K562 (cell line): ENCODE results near the gene HTR3C. TPM values are rescaled to one million over a fixed set of nuclear protein-coding genes. Genes with fewer than 3 reads are reported as not detected.

Source experiments
- ATAC-seq: fragments of 200-7000 bp; cut with Tn5 transposase; 3 replicates; pipeline ENCODE4 v1.9.1; 2020; ENCODE audit warnings: moderate library complexity
- BruUV-seq: library from RNA; stranded (reverse); fragments of 400-500 nt; replicated peaks from 2 replicates; lab custom pipeline; 2021; lab: Mats Ljungman, UMichigan
- CTCF ChIA-PET: fragments of 300-600 bp; formaldehyde crosslinking; extraction: SDS; loops from one replicate; lab custom pipeline; 2021; ENCODE audit warnings: low intra/inter-chr PET ratio; lab: Yijun Ruan, JAX
- POLR2A ChIA-PET: fragments of 300-600, 350-650 bp; sonication (Branson Sonifier 250); formaldehyde crosslinking; extraction: SDS; loops from one replicate; lab custom pipeline; 2021; ENCODE audit warnings: antibody characterized with exemption, inconsistent platforms; lab: Yijun Ruan, JAX
- DNase-seq, 4 experiments: peaks; one replicate each; pipeline versions ENCODE4 v3.0.0 to v3.0.0-alpha.2; 2011 to 2018; ENCODE audit warnings: low spot score in 3 of 4, mixed read lengths in 3 of 4; ENCODE audit errors: extremely low read depth in 1 of 4
- FAIRE-seq: peaks from 2 replicates; lab custom pipeline; 2011; peaks lifted over from hg19 to GRCh38; lab: Jason Lieb, UNC
- H2AFZ ChIP-seq: 2 replicates; pipeline ENCODE4 v1.6.0; 2011; ENCODE audit warnings: low read depth, low read length, control low read depth, inconsistent platforms
- H3K27ac ChIP-seq: fragments of 200-600 bp; 3 replicates; pipeline ENCODE4 v1.8.0; 2011; ENCODE audit warnings: low read depth, mild to moderate bottlenecking, control low read depth, inconsistent platforms, low read length, moderate library complexity, mixed read lengths; ENCODE audit errors: extremely low read depth
- H3K27me3 ChIP-seq, 2 experiments: fragments of 300-600 bp in 1 of 2; 2 replicates in 1 of 2; 3 replicates in 1 of 2; pipeline versions ENCODE4 v1.6.0 to v1.8.0; 2011; ENCODE audit warnings: inconsistent platforms in 2 of 2, low read length in 2 of 2, mild to moderate bottlenecking in 1 of 2, mixed read lengths in 1 of 2, moderate library complexity in 1 of 2; ENCODE audit not compliant: control insufficient read depth in 2 of 2, insufficient read depth in 2 of 2
- H3K36me3 ChIP-seq: fragments of 300-600 bp; 3 replicates; pipeline ENCODE4 v1.8.0; 2011; ENCODE audit warnings: mild to moderate bottlenecking, low read length, inconsistent platforms; ENCODE audit not compliant: control insufficient read depth, insufficient read depth
- H3K4me1 ChIP-seq, 2 experiments: fragments of 200-600 bp in 1 of 2; replicated peaks in 1 of 2; 2 replicates in 1 of 2; 3 replicates in 1 of 2; pipeline versions ENCODE4 v1.5.1 to v1.8.0; 2011; ENCODE audit warnings: inconsistent platforms in 2 of 2, low read length in 2 of 2, mild to moderate bottlenecking in 1 of 2, mixed read lengths in 1 of 2, moderate library complexity in 1 of 2; ENCODE audit not compliant: control insufficient read depth in 2 of 2, insufficient read depth in 2 of 2
- H3K4me2 ChIP-seq: 2 replicates; pipeline ENCODE4 v1.6.1; 2011; ENCODE audit warnings: low read length, control low read depth, inconsistent platforms, mixed read lengths; ENCODE audit not compliant: insufficient read depth
- H3K4me3 ChIP-seq: fragments of 200-600 bp; sonication (generic), shearing (Covaris generic); 2 replicates; pipeline ENCODE4 v1.5.1; 2016; ENCODE audit warnings: control low read depth, inconsistent platforms
- H3K79me2 ChIP-seq: fragments of 200-600 bp; 3 replicates; pipeline ENCODE4 v1.8.0; 2011; ENCODE audit warnings: low read length, inconsistent platforms; ENCODE audit not compliant: control insufficient read depth, insufficient read depth
- H3K9ac ChIP-seq, 2 experiments: 2 replicates each; pipeline versions ENCODE4 v1.6.0 to v1.6.1; 2011; ENCODE audit warnings: low read depth in 2 of 2, low read length in 2 of 2, control low read depth in 1 of 2, inconsistent platforms in 1 of 2, mild to moderate bottlenecking in 1 of 2, mixed read lengths in 1 of 2; ENCODE audit not compliant: insufficient read depth in 1 of 2
- H3K9me1 ChIP-seq: one replicate; pipeline ENCODE4 v1.6.0; 2011; ENCODE audit warnings: inconsistent platforms, mild to moderate bottlenecking, low read length, moderate library complexity; ENCODE audit not compliant: control insufficient read depth, insufficient read depth
- H3K9me3 ChIP-seq: replicated peaks from 2 replicates; pipeline ENCODE4 v1.5.1; 2011; ENCODE audit warnings: low read depth, low read length, inconsistent platforms; ENCODE audit not compliant: control insufficient read depth, insufficient read depth
- H4K20me1 ChIP-seq: replicated peaks from 2 replicates; pipeline ENCODE4 v1.6.1; 2011; ENCODE audit warnings: low read length, inconsistent platforms, mixed read lengths; ENCODE audit not compliant: control insufficient read depth, insufficient read depth
- ELF2 ChIP-seq: fragments of 250-450 bp; sonication (Bioruptor Pico); IDR thresholded peaks from 2 replicates; pipeline ENCODE4 v1.5.0; 2021; ENCODE audit warnings: mild to moderate bottlenecking
- FOXA3 ChIP-seq, 2 experiments: fragments of 450-650 bp in 1 of 2; sonication (generic) in 1 of 2; formaldehyde crosslinking; IDR thresholded peaks in 1 of 2; conservative IDR thresholded peaks in 1 of 2; 2 replicates each; pipeline versions ENCODE4 v1.4.0 to v1.8.0; 2020 to 2022; ENCODE audit warnings: mild to moderate bottlenecking in 2 of 2, missing genetic modification reagents in 1 of 2
- NFXL1 ChIP-seq: fragments of 450-650 bp; formaldehyde crosslinking; IDR thresholded peaks from 2 replicates; pipeline ENCODE4 v1.4.0; 2021; ENCODE audit warnings: mild to moderate bottlenecking
- ZNF239 ChIP-seq: fragments of 250-450 bp; sonication (Bioruptor Pico); IDR thresholded peaks from 2 replicates; pipeline ENCODE4 v1.4.0; 2020; ENCODE audit warnings: mild to moderate bottlenecking
- ZNF253 ChIP-seq: fragments of 250-450 bp; sonication (Bioruptor Pico); conservative IDR thresholded peaks from 2 replicates; pipeline ENCODE4 v1.6.1; 2021; ENCODE audit warnings: mild to moderate bottlenecking
- ZNF57 ChIP-seq: fragments of 450-650 bp; formaldehyde crosslinking; IDR thresholded peaks from 2 replicates; pipeline ENCODE4 v1.4.0; 2020; ENCODE audit warnings: mild to moderate bottlenecking, moderate library complexity
- WGBS: fragments of 100-300 bp; shearing (Covaris generic); methylation state at CpG from one replicate; pipeline ENCODE4 v1.1.6; 2016; ENCODE audit warnings: low coverage, mixed read lengths; ENCODE audit not compliant: insufficient coverage; ENCODE audit errors: missing lambda C conversion rate; 5-methylcytosine and 5-hydroxymethylcytosine counted together
- in situ Hi-C: fragments of 300-500 bp; cut with MboI; formaldehyde crosslinking; loops from 4 replicates; pipeline ENCODE4 v1.15.0; 2018; ENCODE audit warnings: inconsistent platforms, mixed read lengths
- intact Hi-C: fragments of 100-400 bp; cut with micrococcal nuclease; formaldehyde crosslinking; loops from 2 replicates; pipeline ENCODE4 v1.14.2; 2022
- polyA plus RNA-seq, 8 experiments: library from polyadenylated mRNA; depleted of rRNA in 4 of 8; stranded (reverse) in 5 of 8; unstranded in 3 of 8; fragments of >200 nt; fragmentation: Nextera tagmentation in 2 of 8; fragmentation: Illumina TruSeq in 1 of 8; extraction: Ambion mirVana in 2 of 8; extraction: Trizol in 1 of 8; gene quantifications; 2 replicates each; pipeline versions ENCODE4 v1.2.1 to v1.2.3, GENCODE V29; 2011 to 2014; ENCODE audit warnings: inconsistent platforms in 1 of 8, missing spikeins in 1 of 8
- total RNA-seq, 7 experiments: library from RNA; depleted of rRNA in 6 of 7; stranded (reverse); fragments of >200 nt in 6 of 7; fragmentation: Illumina TruSeq in 2 of 7; extraction: Trizol in 2 of 7; gene quantifications; 2 replicates each; pipeline versions ENCODE4 v1.2.1 to v1.2.3, GENCODE V29; 2011 to 2021; ENCODE audit warnings: low replicate concordance in 1 of 7
- TF ChIP-seq, protein P1 (sequence below): fragments of 250-450 bp; sonication (Bioruptor Pico); IDR thresholded peaks from 2 replicates; pipeline ENCODE4 v1.5.0; 2021; ENCODE audit warnings: mild to moderate bottlenecking, borderline replicate concordance
- TF ChIP-seq, protein P2 (sequence below), 2 experiments: fragments of 450-650 bp; IDR thresholded peaks; 2 replicates each; pipeline ENCODE4 v1.6.1; 2018; ENCODE audit warnings: mild to moderate bottlenecking in 2 of 2, low read depth in 1 of 2; ENCODE audit not compliant: partially characterized antibody in 2 of 2
- TF ChIP-seq, protein P3 (sequence below): fragments of 250-450 bp; sonication (Bioruptor Pico); IDR thresholded peaks from 2 replicates; pipeline ENCODE4 v1.5.0; 2022; ENCODE audit warnings: mild to moderate bottlenecking
- TF ChIP-seq, protein P4 (sequence below): fragments of 450-650 bp; IDR thresholded peaks from 2 replicates; pipeline ENCODE4 v1.6.1; 2018; ENCODE audit warnings: mild to moderate bottlenecking, low read depth; ENCODE audit not compliant: partially characterized antibody

The HTR3C gene
- total and polyA plus RNA-seq, 9 of the 15 experiments (the other 6 are each of a cell fraction or from before 2014, with no cell fraction given): 0.04 to 0.06 TPM; not detected in 7

DNA sequence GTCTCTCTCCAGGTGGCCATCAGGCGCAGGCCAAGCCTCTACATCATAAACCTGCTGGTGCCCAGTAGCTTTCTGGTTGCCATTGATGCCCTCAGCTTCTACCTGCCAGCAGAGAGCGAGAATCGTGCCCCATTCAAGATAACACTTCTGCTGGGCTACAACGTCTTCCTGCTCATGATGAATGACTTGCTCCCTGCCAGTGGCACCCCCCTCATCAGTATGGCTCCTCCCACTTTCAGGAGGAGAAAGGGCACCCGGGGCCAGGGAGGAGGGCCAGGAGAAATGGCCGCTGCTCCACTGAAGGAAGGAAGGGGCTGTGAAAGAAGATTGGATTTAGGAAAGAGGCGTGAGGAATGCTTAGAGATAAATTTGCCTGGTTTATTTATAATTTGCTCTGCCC is 6.6 kb downstream of the HTR3C start:
- Histone ChIP-seq H3K4me3 (no peak overlapping the region), H3K36me3 (no peaks in the 10 kb centered on the region), H3K4me2 (no peak overlapping the region), H3K9ac (no peak overlapping the region), H3K27me3 (peaks cover 5 to 16% of the 10 kb centered on the region in 2 experiments), H4K20me1 (no peaks in the 10 kb centered on the region), H3K27ac (no peak overlapping the region), H3K9me3 (no peaks in the 10 kb centered on the region), H3K79me2 (no peaks in the 10 kb centered on the region), H2AFZ (peak overlapping the region; percentile 7; the same call in 1 of the 2 replicates), H3K4me1 (no peaks in the 10 kb centered on the region; a peak in 2 of 5 replicates), H3K9me1 (no peaks in the 10 kb centered on the region)
- no peak for FAIRE-seq
- CTCF ChIA-PET: no interaction called here
- BruUV-seq: no TSS peak
- POLR2A ChIA-PET: interaction anchor here (2.9 kb wide), 1 partner anchor 16 kb away, joined by 12 read pairs; no protein-coding TSS in a partner anchor
- ATAC-seq: peak; percentile 66
- intact Hi-C loops (no loop called here), in situ Hi-C loops (no loop called here)
- DNase-seq: peak in 1 of 4 experiments; percentile 21
- 27% methylated on average over 7 of the region's 7 CpGs for WGBS
- TF ChIP-seq ELF2 (CRISPR knock-in tag) (no peak), ZNF239 (no peak), ZNF253 (CRISPR knock-in tag) (no peak), FOXA3 (CRISPR knock-in tag; conservative IDR thresholded peaks at IDR 0.05 in 1 of 2, IDR thresholded peaks at IDR 0.05 in 1 of 2) (no peak), ZNF57 (CRISPR knock-in tag) (no peak), NFXL1 (no peak)
- TF ChIP-seq, protein P1, sequence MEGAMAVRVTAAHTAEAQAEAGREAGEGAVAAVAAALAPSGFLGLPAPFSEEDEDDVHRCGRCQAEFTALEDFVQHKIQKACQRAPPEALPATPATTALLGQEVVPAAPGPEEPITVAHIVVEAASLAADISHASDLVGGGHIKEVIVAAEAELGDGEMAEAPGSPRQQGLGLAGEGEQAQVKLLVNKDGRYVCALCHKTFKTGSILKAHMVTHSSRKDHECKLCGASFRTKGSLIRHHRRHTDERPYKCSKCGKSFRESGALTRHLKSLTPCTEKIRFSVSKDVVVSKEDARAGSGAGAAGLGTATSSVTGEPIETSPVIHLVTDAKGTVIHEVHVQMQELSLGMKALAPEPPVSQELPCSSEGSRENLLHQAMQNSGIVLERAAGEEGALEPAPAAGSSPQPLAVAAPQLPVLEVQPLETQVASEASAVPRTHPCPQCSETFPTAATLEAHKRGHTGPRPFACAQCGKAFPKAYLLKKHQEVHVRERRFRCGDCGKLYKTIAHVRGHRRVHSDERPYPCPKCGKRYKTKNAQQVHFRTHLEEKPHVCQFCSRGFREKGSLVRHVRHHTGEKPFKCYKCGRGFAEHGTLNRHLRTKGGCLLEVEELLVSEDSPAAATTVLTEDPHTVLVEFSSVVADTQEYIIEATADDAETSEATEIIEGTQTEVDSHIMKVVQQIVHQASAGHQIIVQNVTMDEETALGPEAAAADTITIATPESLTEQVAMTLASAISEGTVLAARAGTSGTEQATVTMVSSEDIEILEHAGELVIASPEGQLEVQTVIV (CRISPR knock-in tag): no peak
- TF ChIP-seq, protein P2, sequence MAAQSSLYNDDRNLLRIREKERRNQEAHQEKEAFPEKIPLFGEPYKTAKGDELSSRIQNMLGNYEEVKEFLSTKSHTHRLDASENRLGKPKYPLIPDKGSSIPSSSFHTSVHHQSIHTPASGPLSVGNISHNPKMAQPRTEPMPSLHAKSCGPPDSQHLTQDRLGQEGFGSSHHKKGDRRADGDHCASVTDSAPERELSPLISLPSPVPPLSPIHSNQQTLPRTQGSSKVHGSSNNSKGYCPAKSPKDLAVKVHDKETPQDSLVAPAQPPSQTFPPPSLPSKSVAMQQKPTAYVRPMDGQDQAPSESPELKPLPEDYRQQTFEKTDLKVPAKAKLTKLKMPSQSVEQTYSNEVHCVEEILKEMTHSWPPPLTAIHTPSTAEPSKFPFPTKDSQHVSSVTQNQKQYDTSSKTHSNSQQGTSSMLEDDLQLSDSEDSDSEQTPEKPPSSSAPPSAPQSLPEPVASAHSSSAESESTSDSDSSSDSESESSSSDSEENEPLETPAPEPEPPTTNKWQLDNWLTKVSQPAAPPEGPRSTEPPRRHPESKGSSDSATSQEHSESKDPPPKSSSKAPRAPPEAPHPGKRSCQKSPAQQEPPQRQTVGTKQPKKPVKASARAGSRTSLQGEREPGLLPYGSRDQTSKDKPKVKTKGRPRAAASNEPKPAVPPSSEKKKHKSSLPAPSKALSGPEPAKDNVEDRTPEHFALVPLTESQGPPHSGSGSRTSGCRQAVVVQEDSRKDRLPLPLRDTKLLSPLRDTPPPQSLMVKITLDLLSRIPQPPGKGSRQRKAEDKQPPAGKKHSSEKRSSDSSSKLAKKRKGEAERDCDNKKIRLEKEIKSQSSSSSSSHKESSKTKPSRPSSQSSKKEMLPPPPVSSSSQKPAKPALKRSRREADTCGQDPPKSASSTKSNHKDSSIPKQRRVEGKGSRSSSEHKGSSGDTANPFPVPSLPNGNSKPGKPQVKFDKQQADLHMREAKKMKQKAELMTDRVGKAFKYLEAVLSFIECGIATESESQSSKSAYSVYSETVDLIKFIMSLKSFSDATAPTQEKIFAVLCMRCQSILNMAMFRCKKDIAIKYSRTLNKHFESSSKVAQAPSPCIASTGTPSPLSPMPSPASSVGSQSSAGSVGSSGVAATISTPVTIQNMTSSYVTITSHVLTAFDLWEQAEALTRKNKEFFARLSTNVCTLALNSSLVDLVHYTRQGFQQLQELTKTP (IDR thresholded peaks at IDR 0.05; ENCODE audit: low read depth in 1 of 2, partially characterized antibody in 2 of 2): no peak
- TF ChIP-seq, protein P3, sequence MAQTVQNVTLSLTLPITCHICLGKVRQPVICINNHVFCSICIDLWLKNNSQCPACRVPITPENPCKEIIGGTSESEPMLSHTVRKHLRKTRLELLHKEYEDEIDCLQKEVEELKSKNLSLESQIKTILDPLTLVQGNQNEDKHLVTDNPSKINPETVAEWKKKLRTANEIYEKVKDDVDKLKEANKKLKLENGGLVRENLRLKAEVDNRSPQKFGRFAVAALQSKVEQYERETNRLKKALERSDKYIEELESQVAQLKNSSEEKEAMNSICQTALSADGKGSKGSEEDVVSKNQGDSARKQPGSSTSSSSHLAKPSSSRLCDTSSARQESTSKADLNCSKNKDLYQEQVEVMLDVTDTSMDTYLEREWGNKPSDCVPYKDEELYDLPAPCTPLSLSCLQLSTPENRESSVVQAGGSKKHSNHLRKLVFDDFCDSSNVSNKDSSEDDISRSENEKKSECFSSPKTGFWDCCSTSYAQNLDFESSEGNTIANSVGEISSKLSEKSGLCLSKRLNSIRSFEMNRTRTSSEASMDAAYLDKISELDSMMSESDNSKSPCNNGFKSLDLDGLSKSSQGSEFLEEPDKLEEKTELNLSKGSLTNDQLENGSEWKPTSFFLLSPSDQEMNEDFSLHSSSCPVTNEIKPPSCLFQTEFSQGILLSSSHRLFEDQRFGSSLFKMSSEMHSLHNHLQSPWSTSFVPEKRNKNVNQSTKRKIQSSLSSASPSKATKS (CRISPR knock-in tag): no peak
- TF ChIP-seq, protein P4, sequence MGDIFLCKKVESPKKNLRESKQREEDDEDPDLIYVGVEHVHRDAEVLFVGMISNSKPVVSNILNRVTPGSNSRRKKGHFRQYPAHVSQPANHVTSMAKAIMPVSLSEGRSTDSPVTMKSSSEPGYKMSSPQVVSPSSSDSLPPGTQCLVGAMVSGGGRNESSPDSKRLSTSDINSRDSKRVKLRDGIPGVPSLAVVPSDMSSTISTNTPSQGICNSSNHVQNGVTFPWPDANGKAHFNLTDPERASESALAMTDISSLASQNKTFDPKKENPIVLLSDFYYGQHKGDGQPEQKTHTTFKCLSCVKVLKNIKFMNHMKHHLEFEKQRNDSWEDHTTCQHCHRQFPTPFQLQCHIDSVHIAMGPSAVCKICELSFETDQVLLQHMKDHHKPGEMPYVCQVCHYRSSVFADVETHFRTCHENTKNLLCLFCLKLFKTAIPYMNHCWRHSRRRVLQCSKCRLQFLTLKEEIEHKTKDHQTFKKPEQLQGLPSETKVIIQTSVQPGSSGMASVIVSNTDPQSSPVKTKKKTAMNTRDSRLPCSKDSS: no peak
